GM12878 (cell line): ENCODE data around the gene TMEM176B. TPM values are rescaled to one million over a fixed set of nuclear protein-coding genes. Genes with fewer than 3 reads are reported as not detected.

ENCODE experiments used
- ATAC-seq: fragments of 200-7000 bp; cut with Tn5 transposase; 3 replicates; pipeline ENCODE4 v1.9.1; 2020; ENCODE audit warnings: mild to moderate bottlenecking, moderate library complexity
- BruUV-seq: library from RNA; stranded (reverse); fragments of 400-500 nt; replicated peaks from 2 replicates; lab custom pipeline; 2021; lab: Mats Ljungman, UMichigan
- CTCF ChIA-PET: fragments of 300-600 bp; sonication (Branson Sonifier 250); formaldehyde crosslinking; extraction: SDS; loops from one replicate; lab custom pipeline; 2021; ENCODE audit warnings: inconsistent platforms; lab: Yijun Ruan, JAX
- POLR2A ChIA-PET: fragments of 350-600 bp; formaldehyde crosslinking; extraction: SDS; loops from one replicate; lab custom pipeline; 2021; ENCODE audit warnings: inconsistent platforms; lab: Charles Lee
- RAD21 ChIA-PET: fragments of 300-600 bp; sonication (Branson Sonifier 250); formaldehyde crosslinking; loops from one replicate; lab custom pipeline; 2023; ENCODE audit warnings: antibody characterized with exemption; ENCODE audit not compliant: unreplicated experiment; lab: Charles Lee
- SMC1A ChIA-PET: fragments of 300-600 bp; sonication (Branson Sonifier 250); formaldehyde crosslinking; loops from one replicate; lab custom pipeline; 2023; ENCODE audit not compliant: unreplicated experiment, uncharacterized antibody; lab: Charles Lee
- DNase-seq: peaks from one replicate; pipeline ENCODE4 v3.0.0-alpha.2; 2011; ENCODE audit warnings: low read depth, low spot score
- FAIRE-seq: peaks from 3 replicates; lab custom pipeline; 2011; peaks lifted over from hg19 to GRCh38; lab: Jason Lieb, UNC
- H2AFZ ChIP-seq: 2 replicates; pipeline ENCODE4 v1.6.0; 2011; ENCODE audit warnings: low read depth, low read length, control low read depth; ENCODE audit not compliant: control insufficient read depth
- H3K27ac ChIP-seq: 2 replicates; pipeline ENCODE4 v1.5.1; 2011; ENCODE audit warnings: control low read depth; ENCODE audit not compliant: control insufficient read depth, insufficient read depth
- H3K27me3 ChIP-seq, 2 experiments: replicated peaks in 1 of 2; 2 replicates each; pipeline versions ENCODE4 v1.6.0 to v1.6.1; 2011; ENCODE audit warnings: low read length in 1 of 2; ENCODE audit not compliant: control insufficient read depth in 2 of 2, insufficient read depth in 2 of 2
- H3K36me3 ChIP-seq, 2 experiments: 2 replicates each; pipeline ENCODE4 v1.5.1; 2011; ENCODE audit warnings: low read length in 1 of 2; ENCODE audit not compliant: control insufficient read depth in 2 of 2, insufficient read depth in 2 of 2
- H3K4me1 ChIP-seq: 2 replicates; pipeline ENCODE4 v1.6.1; 2011; ENCODE audit warnings: mild to moderate bottlenecking, low read length, moderate library complexity, mixed read lengths; ENCODE audit not compliant: control insufficient read depth, insufficient read depth
- H3K4me2 ChIP-seq: 2 replicates; pipeline ENCODE4 v1.6.0; 2011; ENCODE audit warnings: control low read depth; ENCODE audit not compliant: control insufficient read depth, insufficient read depth
- H3K4me3 ChIP-seq: fragments of 200-600 bp; sonication (generic); 2 replicates; pipeline ENCODE4 v1.5.1; 2016
- H3K79me2 ChIP-seq: 2 replicates; pipeline ENCODE4 v1.6.0; 2011; ENCODE audit warnings: low read length; ENCODE audit not compliant: control insufficient read depth, insufficient read depth
- H3K9ac ChIP-seq: 2 replicates; pipeline ENCODE4 v1.8.0; 2011; ENCODE audit warnings: low read length, control low read depth, mixed read lengths; ENCODE audit not compliant: control insufficient read depth, insufficient read depth
- H3K9me3 ChIP-seq: replicated peaks from 3 replicates; pipeline ENCODE4 v1.5.1; 2011; ENCODE audit warnings: mild to moderate bottlenecking, low read length; ENCODE audit not compliant: control insufficient read depth, insufficient read depth
- H4K20me1 ChIP-seq: 2 replicates; pipeline ENCODE4 v1.6.0; 2011; ENCODE audit not compliant: control insufficient read depth, insufficient read depth
- BACH1 ChIP-seq: fragments of 450-650 bp; IDR thresholded peaks from 2 replicates; pipeline ENCODE4 v1.6.1; 2017; ENCODE audit warnings: mild to moderate bottlenecking, borderline replicate concordance
- BCL11A ChIP-seq: IDR thresholded peaks from 2 replicates; pipeline ENCODE4 v1.6.1; 2011; ENCODE audit warnings: low read depth, low read length
- CREM ChIP-seq: IDR thresholded peaks from 2 replicates; pipeline ENCODE4 v1.6.1; 2014; ENCODE audit warnings: antibody characterized with exemption, low read depth
- RAD51 ChIP-seq: fragments of 450-650 bp; IDR thresholded peaks from 2 replicates; pipeline ENCODE4 v1.6.1; 2016; ENCODE audit warnings: moderate library complexity, mild to moderate bottlenecking, inconsistent platforms
- SIN3A ChIP-seq: IDR thresholded peaks from 2 replicates; pipeline ENCODE4 v1.6.1; 2012; ENCODE audit warnings: low read depth, low read length, improper control_type of control experiment
- SMAD5 ChIP-seq: IDR thresholded peaks from 2 replicates; pipeline ENCODE4 v1.6.1; 2016; ENCODE audit warnings: antibody characterized with exemption, low read depth
- SP1 ChIP-seq: IDR thresholded peaks from one replicate; pipeline ENCODE4 v1.6.1; 2011; ENCODE audit warnings: low read depth, low read length
- SRF ChIP-seq, 2 experiments: IDR thresholded peaks; 2 replicates each; pipeline ENCODE4 v1.6.1; 2011; ENCODE audit warnings: low read depth in 2 of 2, low read length in 2 of 2, mild to moderate bottlenecking in 1 of 2, moderate library complexity in 1 of 2
- TCF12 ChIP-seq: IDR thresholded peaks from 2 replicates; pipeline ENCODE4 v1.6.1; 2011; ENCODE audit warnings: low read depth, mild to moderate bottlenecking, low read length
- YY1 ChIP-seq: IDR thresholded peaks from 2 replicates; pipeline ENCODE4 v1.6.1; 2011; ENCODE audit warnings: low read depth, mild to moderate bottlenecking, low read length
- ZNF207 ChIP-seq: fragments of 450-650 bp; IDR thresholded peaks from 2 replicates; pipeline ENCODE4 v1.6.1; 2014; ENCODE audit warnings: antibody characterized with exemption, mild to moderate bottlenecking, borderline replicate concordance
- ZNF217 ChIP-seq: fragments of 450-650 bp; IDR thresholded peaks from 2 replicates; pipeline ENCODE4 v1.6.1; 2017; ENCODE audit warnings: antibody characterized with exemption, mild to moderate bottlenecking
- WGBS: methylation state at CpG from one replicate; pipeline ENCODE4 v1.1.6; 2016; ENCODE audit warnings: low lambda C conversion rate; ENCODE audit not compliant: insufficient replicate concordance, insufficient coverage; ENCODE audit errors: missing lambda C conversion rate; 5-methylcytosine and 5-hydroxymethylcytosine counted together
- in situ Hi-C: fragments of 300-500 bp; cut with MboI; formaldehyde crosslinking; loops from 9 replicates; pipeline ENCODE4 v1.14.3; 2018; ENCODE audit warnings: mixed read lengths
- intact Hi-C: fragments of 100-400 bp; cut with micrococcal nuclease; formaldehyde crosslinking; loops from one replicate; pipeline ENCODE4 v1.14.2; 2022; ENCODE audit not compliant: unreplicated experiment
- polyA plus RNA-seq, 11 experiments: library from polyadenylated mRNA; depleted of rRNA in 4 of 11; unstranded in 6 of 11; stranded (reverse) in 5 of 11; fragments of >200 nt; fragmentation: Nextera tagmentation in 4 of 11; fragmentation: Illumina TruSeq in 1 of 11; extraction: Ambion mirVana in 4 of 11; extraction: Trizol in 1 of 11; gene quantifications; 1 replicate in 1 of 11; 2 replicates in 10 of 11; pipeline versions ENCODE4 v1.2.1 to v1.2.3, GENCODE V29; 2011 to 2016; ENCODE audit warnings: inconsistent platforms in 2 of 11, missing spikeins in 2 of 11, low read depth in 1 of 11
- total RNA-seq, 4 experiments: library from RNA; depleted of rRNA in 3 of 4; stranded (reverse); fragments of >200 nt in 3 of 4; fragmentation: Illumina TruSeq in 1 of 4; extraction: Trizol in 1 of 4; gene quantifications; 2 replicates each; pipeline versions ENCODE4 v1.2.1 to v1.2.3, GENCODE V29; 2013 to 2021
- TF ChIP-seq, protein P1 (sequence below): fragments of 450-650 bp; IDR thresholded peaks from 2 replicates; pipeline ENCODE4 v1.6.1; 2017; ENCODE audit warnings: antibody characterized with exemption, mild to moderate bottlenecking, moderate library complexity
- TF ChIP-seq, protein P2 (sequence below): fragments of 450-650 bp; formaldehyde crosslinking; IDR thresholded peaks from 2 replicates; pipeline ENCODE4 v1.4.0; 2022; ENCODE audit warnings: mild to moderate bottlenecking, moderate library complexity
- TF ChIP-seq, protein P3 (sequence below): fragments of 450-650 bp; IDR thresholded peaks from 2 replicates; pipeline ENCODE4 v1.6.1; 2016; ENCODE audit warnings: mild to moderate bottlenecking

TMEM176B gene
- total and polyA plus RNA-seq, 10 of the 15 experiments (the other 5 are each of a cell fraction or from before 2014, with no cell fraction given), result 0.05 to 0.40 (median 0.20) TPM; not detected in 4

DNA sequence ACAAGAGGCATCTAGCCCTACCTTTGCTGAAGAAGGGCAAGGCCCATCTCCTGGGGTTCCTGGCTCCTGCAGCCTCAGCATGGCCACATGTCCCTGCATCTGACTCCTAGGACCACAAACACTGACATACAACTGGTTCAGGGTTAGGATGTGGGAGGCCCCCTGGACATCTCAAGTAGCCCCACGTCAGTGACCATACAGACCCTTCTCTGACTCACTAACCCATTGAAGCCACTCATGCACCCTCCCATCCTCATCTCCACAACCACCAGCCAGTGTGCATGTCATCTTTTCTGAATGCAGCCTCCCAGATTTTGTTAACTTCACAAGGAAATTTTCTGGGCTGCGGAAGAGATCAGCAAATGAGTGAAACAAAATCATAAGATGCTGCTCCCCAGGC lies 18.2 kb downstream of the TMEM176B start:
- Histone ChIP-seq H3K4me3 (no peak overlapping the region), H3K79me2 (no peaks in the 10 kb centered on the region), H3K9me3 (no peaks in the 10 kb centered on the region), H2AFZ (no peak overlapping the region), H4K20me1 (no peaks in the 10 kb centered on the region), H3K9ac (no peak overlapping the region), H3K27me3 (no peaks in the 10 kb centered on the region), H3K4me2 (no peak overlapping the region), H3K27ac (no peak overlapping the region), H3K4me1 (peaks cover 12% of the 10 kb centered on the region)
- DNase-seq (no peak), ATAC-seq (no peak), FAIRE-seq (no peak)
- ChIA-PET SMC1A (interaction anchor here (1.0 to 6.3 kb wide), 4 partner anchors 9 to 334 kb away, joined by 3 to 52 read pairs (median 12); no protein-coding TSS in a partner anchor), POLR2A (no interaction called here), CTCF (interaction anchor here (3.8 to 7.1 kb wide), 2 partner anchors 95 to 116 kb away, joined by 16 to 70 read pairs; no protein-coding TSS in a partner anchor), RAD21 (interaction anchor here (0.8 to 1.4 kb wide), 3 partner anchors 37 to 95 kb away, joined by 3 to 4 read pairs (median 4); no protein-coding TSS in a partner anchor)
- BruUV-seq, result no TSS peak
- intact Hi-C loops, result no loop called here
- in situ Hi-C loops, result no loop called here
- 40% methylated on average over 2 of the region's 2 CpGs for WGBS
- TF ChIP-seq ZNF207 (no peak), SRF (IDR thresholded peaks at IDR 0.05; ENCODE audit: low read depth in 2 of 2, low read length in 2 of 2) (no peak), SMAD5 (no peak), BCL11A (no peak), BACH1 (no peak), ZNF217 (no peak), TCF12 (no peak), SP1 (no peak), RAD51 (no peak), CREM (no peak), YY1 (no peak), SIN3A (no peak)
- TF ChIP-seq, protein P1, sequence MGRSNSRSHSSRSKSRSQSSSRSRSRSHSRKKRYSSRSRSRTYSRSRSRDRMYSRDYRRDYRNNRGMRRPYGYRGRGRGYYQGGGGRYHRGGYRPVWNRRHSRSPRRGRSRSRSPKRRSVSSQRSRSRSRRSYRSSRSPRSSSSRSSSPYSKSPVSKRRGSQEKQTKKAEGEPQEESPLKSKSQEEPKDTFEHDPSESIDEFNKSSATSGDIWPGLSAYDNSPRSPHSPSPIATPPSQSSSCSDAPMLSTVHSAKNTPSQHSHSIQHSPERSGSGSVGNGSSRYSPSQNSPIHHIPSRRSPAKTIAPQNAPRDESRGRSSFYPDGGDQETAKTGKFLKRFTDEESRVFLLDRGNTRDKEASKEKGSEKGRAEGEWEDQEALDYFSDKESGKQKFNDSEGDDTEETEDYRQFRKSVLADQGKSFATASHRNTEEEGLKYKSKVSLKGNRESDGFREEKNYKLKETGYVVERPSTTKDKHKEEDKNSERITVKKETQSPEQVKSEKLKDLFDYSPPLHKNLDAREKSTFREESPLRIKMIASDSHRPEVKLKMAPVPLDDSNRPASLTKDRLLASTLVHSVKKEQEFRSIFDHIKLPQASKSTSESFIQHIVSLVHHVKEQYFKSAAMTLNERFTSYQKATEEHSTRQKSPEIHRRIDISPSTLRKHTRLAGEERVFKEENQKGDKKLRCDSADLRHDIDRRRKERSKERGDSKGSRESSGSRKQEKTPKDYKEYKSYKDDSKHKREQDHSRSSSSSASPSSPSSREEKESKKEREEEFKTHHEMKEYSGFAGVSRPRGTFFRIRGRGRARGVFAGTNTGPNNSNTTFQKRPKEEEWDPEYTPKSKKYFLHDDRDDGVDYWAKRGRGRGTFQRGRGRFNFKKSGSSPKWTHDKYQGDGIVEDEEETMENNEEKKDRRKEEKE, result no peak
- TF ChIP-seq, protein P2, sequence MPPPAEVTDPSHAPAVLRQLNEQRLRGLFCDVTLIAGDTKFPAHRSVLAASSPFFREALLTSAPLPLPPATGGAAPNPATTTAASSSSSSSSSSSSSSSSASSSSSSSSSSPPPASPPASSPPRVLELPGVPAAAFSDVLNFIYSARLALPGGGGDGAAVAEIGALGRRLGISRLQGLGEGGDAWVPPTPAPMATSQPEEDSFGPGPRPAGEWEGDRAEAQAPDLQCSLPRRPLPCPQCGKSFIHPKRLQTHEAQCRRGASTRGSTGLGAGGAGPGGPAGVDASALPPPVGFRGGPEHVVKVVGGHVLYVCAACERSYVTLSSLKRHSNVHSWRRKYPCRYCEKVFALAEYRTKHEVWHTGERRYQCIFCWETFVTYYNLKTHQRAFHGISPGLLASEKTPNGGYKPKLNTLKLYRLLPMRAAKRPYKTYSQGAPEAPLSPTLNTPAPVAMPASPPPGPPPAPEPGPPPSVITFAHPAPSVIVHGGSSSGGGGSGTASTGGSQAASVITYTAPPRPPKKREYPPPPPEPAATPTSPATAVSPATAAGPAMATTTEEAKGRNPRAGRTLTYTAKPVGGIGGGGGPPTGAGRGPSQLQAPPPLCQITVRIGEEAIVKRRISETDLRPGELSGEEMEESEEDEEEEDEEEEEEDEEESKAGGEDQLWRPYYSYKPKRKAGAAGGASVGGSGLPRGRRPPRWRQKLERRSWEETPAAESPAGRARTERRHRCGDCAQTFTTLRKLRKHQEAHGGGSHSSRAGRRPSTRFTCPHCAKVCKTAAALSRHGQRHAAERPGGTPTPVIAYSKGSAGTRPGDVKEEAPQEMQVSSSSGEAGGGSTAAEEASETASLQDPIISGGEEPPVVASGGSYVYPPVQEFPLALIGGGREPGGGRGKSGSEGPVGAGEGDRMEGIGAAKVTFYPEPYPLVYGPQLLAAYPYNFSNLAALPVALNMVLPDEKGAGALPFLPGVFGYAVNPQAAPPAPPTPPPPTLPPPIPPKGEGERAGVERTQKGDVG, result no peak
- TF ChIP-seq, protein P3, sequence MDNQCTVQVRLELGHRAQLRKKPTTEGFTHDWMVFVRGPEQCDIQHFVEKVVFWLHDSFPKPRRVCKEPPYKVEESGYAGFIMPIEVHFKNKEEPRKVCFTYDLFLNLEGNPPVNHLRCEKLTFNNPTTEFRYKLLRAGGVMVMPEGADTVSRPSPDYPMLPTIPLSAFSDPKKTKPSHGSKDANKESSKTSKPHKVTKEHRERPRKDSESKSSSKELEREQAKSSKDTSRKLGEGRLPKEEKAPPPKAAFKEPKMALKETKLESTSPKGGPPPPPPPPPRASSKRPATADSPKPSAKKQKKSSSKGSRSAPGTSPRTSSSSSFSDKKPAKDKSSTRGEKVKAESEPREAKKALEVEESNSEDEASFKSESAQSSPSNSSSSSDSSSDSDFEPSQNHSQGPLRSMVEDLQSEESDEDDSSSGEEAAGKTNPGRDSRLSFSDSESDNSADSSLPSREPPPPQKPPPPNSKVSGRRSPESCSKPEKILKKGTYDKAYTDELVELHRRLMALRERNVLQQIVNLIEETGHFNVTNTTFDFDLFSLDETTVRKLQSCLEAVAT, result no peak
- TF ChIP-seq, all 136 proteins: peak for 0
- no peaks in the 10 kb centered on the region for H3K36me3 ChIP-seq
